ENCODE measurements around the gene TFF2. TPM values are rescaled to one million over a fixed set of nuclear protein-coding genes. Genes with fewer than 3 reads are reported as not detected.
A peak's percentile ranks its signal among the peaks of the same experiment; 100 is the strongest.

The TFF2 gene
- total RNA-seq, 1 donor, result not detected

DNA sequence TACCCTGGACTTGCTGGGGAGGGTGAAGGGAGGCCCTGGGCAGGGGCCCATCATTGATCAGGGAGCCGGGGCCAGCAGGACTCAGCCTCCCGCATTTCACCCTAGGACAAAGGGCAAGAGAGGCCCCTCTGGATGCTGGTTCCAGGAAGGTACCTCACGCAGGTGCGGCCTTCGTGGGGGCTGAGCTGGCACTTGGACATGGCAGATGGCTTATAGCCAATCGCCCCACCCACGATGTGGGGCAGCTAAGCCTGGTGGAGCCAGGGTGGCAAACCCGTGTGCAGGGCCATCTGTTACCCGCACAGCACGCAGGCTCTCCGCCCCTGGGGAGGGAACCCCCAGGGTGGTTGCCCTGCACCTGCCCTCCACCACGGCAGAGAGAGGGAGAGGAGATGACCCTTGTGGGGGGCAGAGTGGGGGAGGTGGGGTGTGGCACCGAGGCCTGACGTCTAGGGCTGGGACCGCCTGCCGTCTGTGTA lies 38.1 kb downstream of the TFF2 start:
- peak; percentile 23 for DNase-seq (ENCODE audit: insufficient read length, low spot score, missing footprints)
- no peak overlapping the region for H3K27ac ChIP-seq (ENCODE audit: low read depth, low read length)
- no peak for TF ChIP-seq CTCF (IDR thresholded peaks at IDR 0.05; ENCODE audit: extremely low read depth, low read depth, low read length)
- no peaks in the 10 kb centered on the region for H3K79me2 ChIP-seq (ENCODE audit: insufficient read depth, low read length)
- H3K9me3 ChIP-seq (ENCODE audit: low read depth, low read length), result no peaks in the 10 kb centered on the region
- H3K4me3 ChIP-seq (ENCODE audit: insufficient read depth, low read length), result no peak overlapping the region
- no peaks in the 10 kb centered on the region for H3K4me1 ChIP-seq (ENCODE audit: insufficient read depth, low read length)
- no peaks in the 10 kb centered on the region for H4K20me1 ChIP-seq (ENCODE audit: insufficient read depth, low read length)
- H3K36me3 ChIP-seq (ENCODE audit: insufficient read depth, low read length), result no peaks in the 10 kb centered on the region
- no peaks in the 10 kb centered on the region for H3K27me3 ChIP-seq (ENCODE audit: insufficient read depth, low read length)
- H2AFZ ChIP-seq (ENCODE audit: low read length), result no peak overlapping the region
- no peak overlapping the region for H3K4me2 ChIP-seq (ENCODE audit: insufficient read depth, low read length)

- H3K36me3 ChIP-seq (ENCODE audit: insufficient read depth, low read length), result no peaks in the 10 kb centered on the region
- H3K4me3 ChIP-seq (ENCODE audit: insufficient read depth, low read length), result no peak overlapping the region
- H3K79me2 ChIP-seq (ENCODE audit: insufficient read depth, low read length), result no peaks in the 10 kb centered on the region
- H3K4me2 ChIP-seq (ENCODE audit: insufficient read depth, low read length), result no peak overlapping the region
- no peaks in the 10 kb centered on the region for H3K4me1 ChIP-seq (ENCODE audit: insufficient read depth, low read length)
- no peak for TF ChIP-seq CTCF (IDR thresholded peaks at IDR 0.05; ENCODE audit: extremely low read depth, low read depth, low read length)
- H2AFZ ChIP-seq (ENCODE audit: low read length), result no peak overlapping the region
- H3K9me3 ChIP-seq (ENCODE audit: low read depth, low read length), result no peaks in the 10 kb centered on the region
- H3K27ac ChIP-seq (ENCODE audit: low read depth, low read length), result no peak overlapping the region
- DNase-seq (ENCODE audit: insufficient read length, low spot score, missing footprints), result peak; percentile 62
- H4K20me1 ChIP-seq (ENCODE audit: insufficient read depth, low read length), result no peaks in the 10 kb centered on the region
- H3K27me3 ChIP-seq (ENCODE audit: insufficient read depth, low read length), result no peaks in the 10 kb centered on the region
These were observed 38.8 kb downstream of the TFF2 start for GRCh38 chr21:42311816-42312625.

GRCh38 chr21:42311160-42311559 lies 39.6 kb downstream of the TFF2 start:
- no peak overlapping the region for H3K4me3 ChIP-seq (ENCODE audit: insufficient read depth, low read length)
- DNase-seq (ENCODE audit: insufficient read length, low spot score, missing footprints), result no peak
- H3K4me1 ChIP-seq (ENCODE audit: insufficient read depth, low read length), result no peaks in the 10 kb centered on the region
- no peaks in the 10 kb centered on the region for H3K9me3 ChIP-seq (ENCODE audit: low read depth, low read length)
- H3K79me2 ChIP-seq (ENCODE audit: insufficient read depth, low read length), result no peaks in the 10 kb centered on the region
- no peaks in the 10 kb centered on the region for H4K20me1 ChIP-seq (ENCODE audit: insufficient read depth, low read length)
- H3K27me3 ChIP-seq (ENCODE audit: insufficient read depth, low read length), result no peaks in the 10 kb centered on the region
- no peak for TF ChIP-seq CTCF (IDR thresholded peaks at IDR 0.05; ENCODE audit: extremely low read depth, low read depth, low read length)
- H2AFZ ChIP-seq (ENCODE audit: low read length), result no peak overlapping the region
- no peak overlapping the region for H3K27ac ChIP-seq (ENCODE audit: low read depth, low read length)
- H3K36me3 ChIP-seq (ENCODE audit: insufficient read depth, low read length), result no peaks in the 10 kb centered on the region
- no peak overlapping the region for H3K4me2 ChIP-seq (ENCODE audit: insufficient read depth, low read length)

DNA sequence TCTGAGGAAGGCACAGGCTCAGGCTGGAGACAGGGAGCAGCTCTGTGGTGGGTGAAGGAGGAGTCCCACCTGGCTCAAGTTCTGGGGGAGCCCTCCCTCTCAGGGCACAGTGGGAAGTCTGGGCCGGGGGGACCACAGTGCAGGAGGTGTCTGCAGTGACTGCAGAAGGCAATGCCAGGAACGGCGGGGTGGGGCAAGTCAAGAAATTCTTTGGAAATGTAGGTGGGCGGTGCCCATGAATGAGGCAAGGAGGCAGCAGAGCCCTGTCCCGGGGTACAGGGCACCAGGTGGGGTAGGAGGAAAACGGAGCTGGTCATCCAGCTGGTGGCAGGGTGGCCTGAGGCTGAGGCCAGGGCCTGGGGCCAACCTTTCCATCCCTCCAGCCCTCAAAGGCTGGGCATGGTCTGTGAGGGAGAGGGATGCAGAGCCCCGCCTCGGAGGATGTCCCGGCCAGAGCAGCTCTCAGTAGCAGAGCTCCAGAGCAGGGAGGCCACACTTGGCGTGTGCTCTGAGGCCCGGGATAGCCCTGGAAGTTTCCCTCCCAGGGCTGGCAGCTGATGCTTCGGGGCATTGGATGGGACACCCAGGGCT lies 40.3 kb downstream of the TFF2 start:
- no peak overlapping the region for H3K4me2 ChIP-seq (ENCODE audit: insufficient read depth, low read length)
- no peaks in the 10 kb centered on the region for H3K79me2 ChIP-seq (ENCODE audit: insufficient read depth, low read length)
- no peaks in the 10 kb centered on the region for H3K27me3 ChIP-seq (ENCODE audit: insufficient read depth, low read length)
- no peak overlapping the region for H2AFZ ChIP-seq (ENCODE audit: low read length)
- H4K20me1 ChIP-seq (ENCODE audit: insufficient read depth, low read length), result no peaks in the 10 kb centered on the region
- H3K4me1 ChIP-seq (ENCODE audit: insufficient read depth, low read length), result no peaks in the 10 kb centered on the region
- no peak overlapping the region for H3K27ac ChIP-seq (ENCODE audit: low read depth, low read length)
- H3K36me3 ChIP-seq (ENCODE audit: insufficient read depth, low read length), result no peaks in the 10 kb centered on the region
- H3K9me3 ChIP-seq (ENCODE audit: low read depth, low read length), result no peaks in the 10 kb centered on the region
- peak; percentile 48 for DNase-seq (ENCODE audit: insufficient read length, low spot score, missing footprints)
- no peak overlapping the region for H3K4me3 ChIP-seq (ENCODE audit: insufficient read depth, low read length)
- no peak for TF ChIP-seq CTCF (IDR thresholded peaks at IDR 0.05; ENCODE audit: extremely low read depth, low read depth, low read length)
